COLO829 (cell line): ENCODE results near the gene TSKU.
"Not testable (repeated sequence)": the region's sequence is repeated elsewhere in the genome, so short reads cannot be mapped to it uniquely, and the experiment has no call there.

Experiments used
- DNase-seq: peaks from one replicate; pipeline ENCODE4 v3.0.0; 2012; ENCODE audit warnings: low spot score

TSKU gene

GRCh38 chr11:76788661-76789442, 5.7 kb downstream of the TSKU start:
- DNase-seq = peak; percentile 83

DNA sequence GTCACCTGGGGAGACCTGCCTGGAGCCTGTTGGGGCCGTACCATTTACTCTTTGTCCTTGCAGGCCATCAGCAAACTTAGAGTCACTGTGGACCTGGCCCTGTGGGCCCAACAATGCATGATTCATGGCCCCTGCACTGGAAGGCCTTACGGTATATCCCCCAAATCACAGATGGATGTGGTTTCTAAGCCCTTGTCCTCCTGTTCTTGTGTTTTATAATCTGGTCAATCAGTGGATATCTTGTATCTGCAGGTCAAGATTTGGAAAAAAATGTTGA, 6.2 kb downstream of the TSKU start:
- DNase-seq = no peak

GRCh38 chr11:76790251-76790650, 7.1 kb downstream of the TSKU start:
- no peak for DNase-seq

- DNase-seq = not testable (repeated sequence)
These were observed 8.0 kb downstream of the TSKU start for GRCh38 chr11:76791002-76791770.

DNA sequence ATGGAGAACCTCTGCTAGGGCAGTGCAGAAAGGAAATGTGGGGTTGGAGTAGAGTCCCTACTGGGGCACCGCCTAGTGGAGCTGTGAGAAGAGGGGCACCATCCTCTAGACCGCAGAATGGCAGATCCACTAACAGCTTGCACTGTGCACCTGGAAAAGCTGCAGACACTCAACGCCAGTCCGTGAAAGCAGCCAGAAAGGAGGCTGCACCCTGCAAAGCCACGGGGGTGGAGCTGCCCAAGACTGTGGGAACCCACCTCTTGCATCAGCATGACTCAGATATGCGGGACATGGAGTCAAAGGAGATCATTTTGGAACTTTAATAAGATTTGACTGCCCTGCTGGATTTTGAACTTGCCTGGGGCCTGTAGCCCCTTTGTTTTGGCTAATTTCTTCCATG, 8.7 kb downstream of the TSKU start:
- no peak for DNase-seq

DNA sequence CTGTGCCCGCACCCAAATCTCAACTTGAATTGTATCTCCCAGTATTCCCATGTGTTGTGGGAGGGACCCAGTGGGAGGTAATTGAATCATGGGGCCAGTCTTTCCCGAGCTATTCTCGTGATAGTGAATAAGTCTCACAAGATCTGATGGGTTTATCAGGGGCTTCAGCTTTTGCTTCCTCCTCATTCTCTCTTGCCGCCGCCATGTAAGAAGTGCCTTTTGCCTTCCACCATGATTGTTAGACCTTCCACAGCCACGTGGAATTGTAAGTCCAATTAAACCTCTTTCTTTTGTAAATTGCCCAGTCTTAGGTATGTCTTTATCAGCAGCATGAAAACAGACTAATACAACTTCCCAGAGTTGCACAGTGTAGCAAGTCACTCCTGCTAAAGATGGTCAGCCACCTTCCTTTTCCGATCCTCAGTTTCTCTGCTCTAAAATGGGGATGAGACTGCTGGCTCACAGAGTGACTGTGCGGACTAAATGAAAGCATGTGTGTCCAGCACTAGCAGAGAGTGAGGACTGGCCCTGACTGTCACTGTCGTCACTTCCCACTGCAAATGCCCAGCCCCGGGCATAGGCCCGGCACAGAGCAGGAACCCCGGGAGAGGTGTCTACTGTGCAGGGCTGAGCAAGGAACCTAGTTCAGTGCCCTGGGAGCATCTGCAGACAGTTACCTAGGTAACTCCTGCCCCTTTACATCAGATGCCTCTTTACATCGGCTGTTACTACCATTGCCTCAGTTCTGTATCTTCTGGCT, 9.5 kb downstream of the TSKU start:
- DNase-seq = no peak

DNA sequence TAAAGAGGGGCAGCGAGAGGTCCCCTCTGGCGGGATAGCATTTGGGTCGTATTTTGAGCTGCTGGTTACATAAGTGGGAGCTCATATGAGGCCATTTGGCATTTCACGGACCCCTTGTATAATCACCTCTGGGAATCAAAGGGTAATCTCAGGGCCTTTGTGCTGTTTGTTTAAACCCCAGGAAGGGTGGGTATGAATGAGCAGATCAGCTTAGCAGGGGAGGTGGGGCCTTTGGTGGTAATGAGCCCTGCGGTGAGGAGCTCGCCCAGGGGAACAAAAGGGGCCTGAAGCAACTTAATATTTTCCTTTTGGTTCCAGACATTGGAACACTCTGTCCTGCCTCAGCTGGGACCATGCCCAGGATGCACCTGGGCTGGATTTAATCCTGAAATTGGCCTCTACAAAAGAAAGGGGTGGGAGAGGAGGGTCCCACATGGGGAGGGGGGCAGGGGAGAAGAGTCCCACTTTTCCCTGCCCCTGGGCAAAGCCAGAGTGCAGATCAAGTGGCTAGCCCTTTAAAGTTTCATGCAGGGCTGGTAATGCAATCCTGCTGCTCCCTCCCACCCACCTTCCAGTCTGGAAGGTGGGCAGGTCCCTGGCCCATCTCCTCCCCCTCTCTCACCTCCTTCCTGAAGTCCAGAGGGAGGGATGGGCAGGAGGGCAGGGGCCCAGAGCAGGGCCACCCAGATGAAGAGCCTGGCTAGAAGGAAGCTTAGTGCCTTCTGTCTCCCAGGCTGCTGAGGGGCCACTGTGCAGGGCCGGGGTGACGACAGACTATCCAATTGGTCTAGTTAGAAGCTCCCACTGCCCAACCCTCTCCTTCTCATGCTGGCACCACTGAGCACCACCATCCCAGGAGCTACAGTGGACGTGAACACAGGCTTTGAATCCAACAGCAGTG, 10.5 kb downstream of the TSKU start:
- DNase-seq = no peak

DNA sequence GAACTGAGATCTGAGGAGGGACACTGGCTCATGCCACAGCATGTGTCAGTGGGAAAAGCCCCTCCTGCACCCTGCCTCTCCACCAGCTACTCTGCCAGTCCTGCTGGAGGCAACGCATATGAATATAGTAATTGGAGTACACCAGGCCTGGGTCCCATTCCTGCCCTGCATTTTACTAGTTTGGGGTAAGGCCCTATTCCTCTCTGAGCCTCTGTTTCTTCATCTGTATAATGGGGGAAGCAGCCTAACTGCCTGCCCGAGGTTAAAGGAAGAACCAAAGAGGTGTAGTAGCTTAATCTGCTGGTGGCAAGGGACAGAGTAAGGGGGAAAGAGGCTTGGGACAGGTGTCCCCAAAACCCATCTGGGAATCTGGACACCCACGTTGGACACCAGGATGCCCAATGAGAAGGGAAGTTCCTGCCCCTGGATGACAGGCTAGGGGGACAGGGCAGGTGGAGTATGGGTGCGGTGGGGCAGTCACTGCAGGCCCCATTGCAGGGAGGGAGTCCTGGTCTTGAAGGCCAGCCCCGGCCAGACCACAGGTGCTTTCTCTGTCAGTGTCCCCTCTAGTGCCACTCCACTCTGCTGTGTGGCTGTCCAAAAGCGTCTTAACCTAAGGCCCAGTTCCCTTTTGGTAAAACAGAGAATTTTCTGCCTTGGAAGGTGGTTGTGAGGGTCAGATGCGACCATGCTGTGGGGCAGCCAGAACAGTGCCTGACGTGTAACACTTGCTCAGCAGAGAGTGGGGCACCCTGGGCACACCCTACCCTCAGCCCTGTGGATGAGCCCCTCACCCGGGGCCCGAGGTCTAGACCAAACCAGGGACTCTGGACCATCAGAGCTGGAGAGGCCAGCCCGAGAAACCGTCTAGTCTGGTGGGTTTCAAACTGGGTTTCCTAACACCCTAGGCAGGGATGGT, 11.5 kb downstream of the TSKU start:
- DNase-seq = no peak

DNA sequence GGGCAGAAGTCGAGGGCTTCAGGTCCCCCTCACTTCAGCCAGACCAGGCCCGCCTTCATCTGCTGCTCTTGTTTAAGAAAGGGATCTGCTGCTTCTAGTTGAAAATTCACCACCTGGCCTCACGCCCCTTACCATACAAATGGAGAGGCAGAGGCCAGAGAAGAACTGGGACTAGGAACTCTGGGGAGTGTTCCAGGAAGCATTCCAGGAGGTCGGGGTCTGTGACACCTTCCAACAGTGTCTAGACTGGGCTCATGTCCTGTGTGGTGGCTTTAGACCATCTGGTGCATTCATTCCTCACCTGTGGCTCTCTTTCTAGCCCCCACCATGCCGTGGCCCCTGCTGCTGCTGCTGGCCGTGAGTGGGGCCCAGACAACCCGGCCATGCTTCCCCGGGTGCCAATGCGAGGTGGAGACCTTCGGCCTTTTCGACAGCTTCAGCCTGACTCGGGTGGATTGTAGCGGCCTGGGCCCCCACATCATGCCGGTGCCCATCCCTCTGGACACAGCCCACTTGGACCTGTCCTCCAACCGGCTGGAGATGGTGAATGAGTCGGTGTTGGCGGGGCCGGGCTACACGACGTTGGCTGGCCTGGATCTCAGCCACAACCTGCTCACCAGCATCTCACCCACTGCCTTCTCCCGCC, 12.3 kb downstream of the TSKU start:
- no peak for DNase-seq

GRCh38 chr11:76795936-76796441, 12.8 kb downstream of the TSKU start:
- DNase-seq = no peak

DNA sequence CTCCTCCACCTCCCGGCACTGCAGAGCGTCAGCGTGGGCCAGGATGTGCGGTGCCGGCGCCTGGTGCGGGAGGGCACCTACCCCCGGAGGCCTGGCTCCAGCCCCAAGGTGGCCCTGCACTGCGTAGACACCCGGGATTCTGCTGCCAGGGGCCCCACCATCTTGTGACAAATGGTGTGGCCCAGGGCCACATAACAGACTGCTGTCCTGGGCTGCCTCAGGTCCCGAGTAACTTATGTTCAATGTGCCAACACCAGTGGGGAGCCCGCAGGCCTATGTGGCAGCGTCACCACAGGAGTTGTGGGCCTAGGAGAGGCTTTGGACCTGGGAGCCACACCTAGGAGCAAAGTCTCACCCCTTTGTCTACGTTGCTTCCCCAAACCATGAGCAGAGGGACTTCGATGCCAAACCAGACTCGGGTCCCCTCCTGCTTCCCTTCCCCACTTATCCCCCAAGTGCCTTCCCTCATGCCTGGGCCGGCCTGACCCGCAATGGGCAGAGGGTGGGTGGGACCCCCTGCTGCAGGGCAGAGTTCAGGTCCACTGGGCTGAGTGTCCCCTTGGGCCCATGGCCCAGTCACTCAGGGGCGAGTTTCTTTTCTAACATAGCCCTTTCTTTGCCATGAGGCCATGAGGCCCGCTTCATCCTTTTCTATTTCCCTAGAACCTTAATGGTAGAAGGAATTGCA, 13.5 kb downstream of the TSKU start:
- DNase-seq = no peak

DNA sequence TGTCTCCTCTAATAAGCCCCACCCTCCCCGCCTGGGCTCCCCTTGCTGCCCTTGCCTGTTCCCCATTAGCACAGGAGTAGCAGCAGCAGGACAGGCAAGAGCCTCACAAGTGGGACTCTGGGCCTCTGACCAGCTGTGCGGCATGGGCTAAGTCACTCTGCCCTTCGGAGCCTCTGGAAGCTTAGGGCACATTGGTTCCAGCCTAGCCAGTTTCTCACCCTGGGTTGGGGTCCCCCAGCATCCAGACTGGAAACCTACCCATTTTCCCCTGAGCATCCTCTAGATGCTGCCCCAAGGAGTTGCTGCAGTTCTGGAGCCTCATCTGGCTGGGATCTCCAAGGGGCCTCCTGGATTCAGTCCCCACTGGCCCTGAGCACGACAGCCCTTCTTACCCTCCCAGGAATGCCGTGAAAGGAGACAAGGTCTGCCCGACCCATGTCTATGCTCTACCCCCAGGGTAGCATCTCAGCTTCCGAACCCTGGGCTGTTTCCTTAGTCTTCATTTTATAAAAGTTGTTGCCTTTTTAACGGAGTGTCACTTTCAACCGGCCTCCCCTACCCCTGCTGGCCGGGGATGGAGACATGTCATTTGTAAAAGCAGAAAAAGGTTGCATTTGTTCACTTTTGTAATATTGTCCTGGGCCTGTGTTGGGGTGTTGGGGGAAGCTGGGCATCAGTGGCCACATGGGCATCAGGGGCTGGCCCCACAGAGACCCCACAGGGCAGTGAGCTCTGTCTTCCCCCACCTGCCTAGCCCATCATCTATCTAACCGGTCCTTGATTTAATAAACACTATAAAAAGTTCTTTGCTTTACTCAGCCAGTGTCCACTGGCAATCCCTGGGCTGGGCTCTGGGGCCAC, 14.4 kb downstream of the TSKU start:
- no peak for DNase-seq

DNA sequence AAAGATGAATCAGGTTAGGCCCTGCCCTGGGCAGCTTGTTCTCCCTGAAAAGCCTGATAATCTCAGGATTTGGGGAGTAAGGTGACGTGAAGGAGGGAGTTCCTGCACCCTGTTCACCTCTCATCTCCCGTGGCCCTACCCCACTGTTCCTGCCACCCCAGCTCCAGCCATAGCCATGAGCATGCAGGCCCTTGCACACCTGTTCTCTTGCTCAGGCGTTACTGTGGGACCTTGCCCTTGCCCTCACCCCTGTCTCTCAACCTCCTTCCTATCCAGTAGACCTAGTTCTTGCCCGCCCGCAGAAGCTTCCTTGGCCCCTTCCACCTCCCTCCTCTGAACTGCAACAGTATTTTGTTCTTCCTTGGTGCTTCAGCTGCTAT, 15.0 kb downstream of the TSKU start:
- DNase-seq = no peak

DNA sequence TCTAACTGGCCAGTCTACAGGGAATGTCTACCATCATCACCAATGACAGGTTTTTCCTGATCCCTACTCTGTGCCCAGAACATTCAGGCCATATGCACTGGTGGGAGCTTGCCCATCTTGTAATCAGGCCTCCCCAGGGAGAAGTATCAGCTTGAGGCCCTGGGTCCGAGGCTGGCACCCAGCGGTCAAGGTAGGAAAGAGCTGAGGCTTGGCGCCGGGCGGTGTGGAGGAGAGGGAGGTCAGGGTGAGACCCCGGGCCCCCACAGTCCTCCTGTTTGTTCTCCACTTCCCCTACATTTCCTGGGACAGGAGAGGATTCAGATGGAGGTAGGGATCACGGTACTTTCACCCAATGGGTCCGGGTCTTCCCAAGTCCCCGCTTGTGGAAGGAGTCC, 15.5 kb downstream of the TSKU start:
- DNase-seq = no peak

DNA sequence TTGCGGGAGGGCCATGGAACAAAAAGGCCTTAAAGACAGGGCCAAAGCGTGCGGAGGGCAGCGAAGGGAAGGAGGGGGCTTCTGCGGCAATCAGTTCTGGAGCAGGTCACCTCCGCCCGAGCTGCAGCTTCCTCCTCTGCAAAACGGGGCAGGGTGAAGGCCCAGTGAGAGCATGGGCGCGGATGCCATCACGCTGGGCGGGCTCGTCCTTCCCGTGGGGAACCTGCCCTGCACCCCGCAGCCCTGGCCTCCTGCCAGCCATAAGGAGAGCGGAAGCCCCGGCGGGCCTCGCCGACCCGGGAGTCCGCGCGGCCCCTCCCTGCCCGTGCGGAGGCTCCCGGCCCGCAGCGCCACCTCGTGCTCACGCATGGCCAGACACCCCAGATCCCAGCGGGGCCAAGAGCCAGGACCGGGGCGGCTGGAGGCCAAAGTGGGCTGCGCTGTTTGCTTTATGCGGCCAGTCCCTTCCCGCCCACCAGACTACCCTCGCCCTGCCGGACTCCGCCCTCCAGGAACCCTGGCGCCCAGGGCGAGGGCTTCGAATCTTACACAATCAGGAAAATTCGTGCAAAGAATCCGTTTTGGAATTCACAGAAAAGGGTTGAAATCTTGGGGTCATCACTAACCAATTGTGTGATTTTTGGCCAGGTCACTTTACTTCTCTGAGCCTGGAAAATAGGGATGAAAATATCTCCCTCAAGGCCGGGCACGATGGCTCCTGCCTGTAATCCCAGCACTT, 16.1 kb downstream of the TSKU start:
- peak; percentile 61 for DNase-seq

- no peak for DNase-seq
These were observed 17.5 kb downstream of the TSKU start for GRCh38 chr11:76800466-76801200.

- DNase-seq = no peak
These were observed 18.1 kb downstream of the TSKU start for GRCh38 chr11:76801225-76801624.
